HEK293 (cell line): ENCODE results near the gene FRAT2.
A peak's percentile ranks its signal among the peaks of the same experiment; 100 is the strongest.

ENCODE experiments used
- EGR2 ChIP-seq: fragments of 450-650 bp; formaldehyde crosslinking; IDR thresholded peaks from 2 replicates; pipeline ENCODE4 v1.5.1; 2016; ENCODE audit warnings: low read depth, missing biosample characterization, missing genetic modification characterization
- KLF10 ChIP-seq: fragments of 450-650 bp; IDR thresholded peaks from 2 replicates; pipeline ENCODE4 v1.5.1; 2018; ENCODE audit warnings: missing biosample characterization, mild to moderate bottlenecking, missing genetic modification characterization
- PRDM10 ChIP-seq: fragments of 450-650 bp; formaldehyde crosslinking; IDR thresholded peaks from 2 replicates; pipeline ENCODE4 v1.5.1; 2016; ENCODE audit warnings: missing biosample characterization, missing genetic modification characterization
- PRDM4 ChIP-seq: fragments of 450-650 bp; formaldehyde crosslinking; IDR thresholded peaks from 2 replicates; pipeline ENCODE4 v1.5.1; 2017; ENCODE audit warnings: missing biosample characterization, missing genetic modification characterization
- ZBTB26 ChIP-seq: fragments of 450-650 bp; formaldehyde crosslinking; optimal IDR thresholded peaks from 2 replicates; pipeline ENCODE3; 2016; ENCODE audit warnings: missing biosample characterization, mild to moderate bottlenecking, missing genetic modification characterization
- ZBTB8A ChIP-seq: fragments of 450-650 bp; formaldehyde crosslinking; IDR thresholded peaks from 2 replicates; pipeline ENCODE4 v1.5.1; 2016; ENCODE audit warnings: missing biosample characterization, missing genetic modification characterization
- ZNF24 ChIP-seq: fragments of 450-650 bp; formaldehyde crosslinking; IDR thresholded peaks from 2 replicates; pipeline ENCODE4 v1.5.1; 2016; ENCODE audit warnings: missing biosample characterization, missing genetic modification characterization
- ZNF341 ChIP-seq: fragments of 450-650 bp; formaldehyde crosslinking; IDR thresholded peaks from 2 replicates; pipeline ENCODE4; 2016; ENCODE audit warnings: low read depth, missing biosample characterization, missing genetic modification characterization
- ZNF362 ChIP-seq: fragments of 450-650 bp; formaldehyde crosslinking; IDR thresholded peaks from 2 replicates; pipeline ENCODE4 v1.5.1; 2016; ENCODE audit warnings: missing biosample characterization, missing genetic modification characterization
- ZNF623 ChIP-seq: fragments of 450-650 bp; formaldehyde crosslinking; IDR thresholded peaks from 2 replicates; pipeline ENCODE4 v1.5.1; 2016; ENCODE audit warnings: missing biosample characterization, missing genetic modification characterization
- ZNF629 ChIP-seq: fragments of 450-650 bp; formaldehyde crosslinking; IDR thresholded peaks from 2 replicates; pipeline ENCODE4 v1.5.1; 2017; ENCODE audit warnings: missing biosample characterization, missing genetic modification characterization
- ZNF701 ChIP-seq: fragments of 450-650 bp; formaldehyde crosslinking; IDR thresholded peaks from 2 replicates; pipeline ENCODE4 v1.5.1; 2016; ENCODE audit warnings: missing biosample characterization, missing genetic modification characterization
- ZNF704 ChIP-seq: fragments of 450-650 bp; formaldehyde crosslinking; IDR thresholded peaks from 2 replicates; pipeline ENCODE4 v1.5.1; 2016; ENCODE audit warnings: missing biosample characterization, missing genetic modification characterization
- ZNF707 ChIP-seq: fragments of 450-650 bp; formaldehyde crosslinking; IDR thresholded peaks from 2 replicates; pipeline ENCODE4 v1.5.1; 2016; ENCODE audit warnings: missing biosample characterization, missing genetic modification characterization
- ZNF792 ChIP-seq: fragments of 450-650 bp; formaldehyde crosslinking; IDR thresholded peaks from 2 replicates; pipeline ENCODE4 v1.5.1; 2016; ENCODE audit warnings: missing biosample characterization, missing genetic modification characterization
- ZNF837 ChIP-seq: fragments of 450-650 bp; formaldehyde crosslinking; IDR thresholded peaks from 2 replicates; pipeline ENCODE4 v1.5.1; 2016; ENCODE audit warnings: missing biosample characterization, missing genetic modification characterization
- ZSCAN18 ChIP-seq: fragments of 450-650 bp; formaldehyde crosslinking; IDR thresholded peaks from 2 replicates; pipeline ENCODE4 v1.5.1; 2016; ENCODE audit warnings: missing biosample characterization, missing genetic modification characterization

FRAT2 gene

GRCh38 chr10:97333601-97334369 lies 744 bp downstream of the FRAT2 start (continued):
- TF ChIP-seq ZBTB26 (tag by site-specific recombination), result peak; percentile 58
- no peak for TF ChIP-seq KLF10 (tag by site-specific recombination)
- TF ChIP-seq PRDM10 (tag by site-specific recombination), result peak; percentile 96
- no peak for TF ChIP-seq ZNF792 (tag by site-specific recombination)
- no peak for TF ChIP-seq ZSCAN18
- 0 out of 2 replicates have a peak, but pooled peaks have one; percentile 69 for TF ChIP-seq ZNF837
- no peak for TF ChIP-seq PRDM4 (tag by site-specific recombination)
- TF ChIP-seq ZNF341 (tag by site-specific recombination), result peak; percentile 35
- TF ChIP-seq ZBTB8A, result peak; percentile 44
- TF ChIP-seq ZNF707 (tag by site-specific recombination), result no peak
- TF ChIP-seq ZNF623 (tag by site-specific recombination), result no peak
- TF ChIP-seq ZNF704 (tag by site-specific recombination), result no peak
- no peak for TF ChIP-seq ZNF24 (tag by site-specific recombination)
- 0 out of 2 replicates have a peak, but pooled peaks have one; percentile 3 for TF ChIP-seq EGR2
- peak; percentile 49; the same call in 1 of the 2 replicates for TF ChIP-seq ZNF629 (tag by site-specific recombination)
- TF ChIP-seq ZNF362 (tag by site-specific recombination), result no peak
- no peak for TF ChIP-seq ZNF701 (tag by site-specific recombination)
